NCI-H510A treated with DMSO at 0.1 percent for 48 hours (cell line): ENCODE data around the gene SLC9A1.

Experiments
- DNase-seq: peaks from one replicate; lab custom pipeline; 2025; lab: John Stamatoyannopoulos, UW

Gene SLC9A1

DNA sequence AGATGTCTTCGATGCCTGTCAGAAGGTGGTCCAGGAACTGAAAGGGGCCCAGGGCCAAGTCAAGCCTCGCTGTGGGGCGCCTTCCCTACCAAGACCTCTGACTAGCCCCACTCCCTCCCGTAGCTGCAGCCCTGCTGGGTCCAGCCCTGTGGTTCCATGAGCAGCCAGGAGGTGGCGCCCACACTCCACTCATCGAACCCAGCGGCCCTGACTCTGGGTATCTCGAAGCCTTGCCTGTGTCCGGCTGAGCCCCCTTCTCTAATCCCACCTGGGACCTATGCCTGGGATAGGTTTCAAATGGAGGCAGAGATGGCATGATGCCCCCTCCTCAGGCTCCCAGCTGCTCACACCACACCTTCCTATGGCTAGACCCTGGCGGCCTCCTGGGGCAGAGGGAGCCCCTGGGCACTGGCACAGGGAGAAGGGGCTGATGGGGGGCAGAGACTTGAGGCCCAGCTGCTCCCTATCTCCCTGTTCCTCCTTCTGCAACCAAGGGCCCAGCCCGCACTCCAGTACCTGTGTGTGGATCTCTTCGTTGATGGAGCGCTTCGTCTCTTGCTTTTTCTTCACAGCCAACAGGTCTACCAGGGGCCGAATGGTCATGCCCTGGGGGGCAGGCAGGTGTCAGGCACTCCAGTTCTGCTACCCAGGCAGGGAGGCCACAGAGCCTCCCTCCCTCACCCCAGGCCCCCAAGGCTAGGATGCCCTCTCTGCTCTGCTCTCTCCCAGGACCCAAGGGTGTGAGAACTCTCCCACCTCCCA is 52.0 kb downstream of the SLC9A1 start:
- DNase-seq = peak; percentile 50

DNA sequence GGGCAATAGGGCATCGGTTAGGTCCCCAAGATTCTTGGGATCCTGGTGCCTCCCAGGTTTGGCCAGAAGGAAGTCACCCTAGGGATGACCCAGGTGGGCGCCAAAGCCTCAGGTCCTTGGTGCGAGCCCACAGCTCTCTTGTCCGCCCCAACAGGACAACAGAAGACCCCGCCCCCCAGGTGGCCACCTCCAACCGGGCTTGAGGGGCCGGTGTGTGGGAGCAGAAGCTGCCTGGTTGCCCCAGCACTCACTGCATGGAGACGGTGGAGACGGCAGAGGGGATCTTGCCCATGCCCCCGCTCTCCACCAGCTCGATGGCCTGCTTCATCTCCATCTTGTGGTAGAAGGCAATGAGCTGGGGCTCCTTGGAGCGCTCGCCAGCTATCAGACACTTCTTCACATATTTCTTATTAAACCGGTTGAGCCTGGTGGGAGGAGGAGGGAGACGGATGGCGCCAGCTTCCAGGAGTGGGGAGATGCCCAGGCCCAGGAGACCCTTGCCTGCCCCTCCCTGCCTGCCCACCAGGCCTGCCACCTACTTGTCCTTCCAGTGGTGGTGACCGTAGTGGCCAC is 52.7 kb downstream of the SLC9A1 start:
- no peak for DNase-seq

DNA sequence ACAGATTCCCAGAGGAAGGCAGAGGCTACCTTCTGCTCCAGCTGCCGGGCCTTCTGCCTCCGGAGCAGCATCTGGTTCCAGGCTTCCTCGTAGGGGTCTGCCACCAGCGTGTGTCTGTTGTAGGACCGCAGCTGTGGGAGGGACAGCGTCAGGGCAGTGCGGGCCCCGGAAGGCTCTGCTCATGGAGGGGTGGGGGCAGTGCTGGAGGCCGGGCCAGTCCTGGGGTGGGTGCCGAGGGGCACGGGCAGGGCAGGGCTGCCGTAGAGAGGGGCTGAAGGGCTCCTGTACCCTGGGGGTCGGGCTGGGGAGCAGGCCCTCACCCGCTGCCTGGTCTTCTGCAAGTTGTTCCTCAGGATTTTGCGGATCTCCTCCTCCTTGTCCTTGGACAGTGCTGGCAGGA is 53.2 kb downstream of the SLC9A1 start:
- no peak for DNase-seq

DNA sequence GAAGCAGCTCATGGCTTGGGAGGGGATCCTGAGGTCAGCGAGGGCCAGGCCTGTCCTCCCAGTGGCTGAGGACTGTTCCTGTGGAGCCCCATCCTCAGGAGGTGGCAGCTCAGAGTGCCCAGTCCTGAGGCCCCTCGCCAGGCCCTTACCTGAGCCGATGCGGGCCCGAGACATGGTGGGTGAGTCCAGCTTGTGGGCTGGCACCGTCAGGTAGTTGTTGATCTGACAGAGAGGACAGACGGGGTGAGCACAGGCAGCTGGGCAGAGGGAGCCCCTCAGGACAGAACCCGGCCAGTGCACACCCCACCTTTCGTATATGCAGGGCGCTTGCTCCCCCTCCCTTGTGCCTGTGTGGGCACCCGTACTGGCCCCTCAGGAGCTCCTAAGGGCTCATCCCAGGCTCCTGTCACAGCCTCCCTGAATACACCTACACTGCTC is 53.9 kb downstream of the SLC9A1 start:
- DNase-seq = no peak

- no peak for DNase-seq
These were observed 54.4 kb downstream of the SLC9A1 start for GRCh38 chr1:27100335-27101053.

DNA sequence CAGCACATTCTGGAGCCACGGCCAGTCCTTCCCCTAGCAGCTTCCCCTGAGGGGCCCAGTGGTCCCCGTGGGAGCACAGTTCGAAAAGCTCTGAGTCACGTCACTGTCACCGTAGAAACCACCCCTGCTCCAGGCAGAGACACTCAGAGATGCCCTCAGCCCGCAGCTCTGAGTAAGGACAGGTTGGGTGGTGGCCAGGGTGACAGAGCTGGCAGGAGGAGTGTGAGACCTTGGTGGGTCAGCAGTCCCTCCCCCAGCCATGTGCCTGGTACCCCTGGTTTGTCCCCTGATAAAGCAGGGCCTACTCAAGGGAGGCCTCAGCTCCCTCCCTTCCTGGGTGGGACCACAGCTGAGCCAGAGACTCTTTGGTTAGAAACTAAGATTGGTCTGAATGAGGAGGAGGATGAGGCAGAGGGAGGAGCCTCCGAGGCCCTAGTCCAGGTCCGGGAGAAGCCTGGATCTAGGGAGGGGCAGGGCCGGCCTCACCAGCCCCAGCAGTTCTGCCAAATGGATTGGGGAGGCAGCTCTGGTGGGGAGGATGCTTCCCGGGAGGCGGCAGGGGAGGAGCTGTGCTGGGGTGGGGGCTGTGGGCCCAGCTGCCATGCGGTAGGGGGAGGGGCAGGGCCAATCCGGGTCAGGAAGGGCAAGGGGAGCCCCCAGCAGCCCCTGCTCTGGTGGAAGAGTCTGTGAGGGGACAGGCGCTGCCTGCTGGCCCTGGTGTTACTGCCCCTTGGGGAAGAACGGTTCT is 55.2 kb downstream of the SLC9A1 start:
- DNase-seq = peak; percentile 50

GRCh38 chr1:27099135-27099586 is 55.8 kb downstream of the SLC9A1 start:
- peak; percentile 90 for DNase-seq

DNA sequence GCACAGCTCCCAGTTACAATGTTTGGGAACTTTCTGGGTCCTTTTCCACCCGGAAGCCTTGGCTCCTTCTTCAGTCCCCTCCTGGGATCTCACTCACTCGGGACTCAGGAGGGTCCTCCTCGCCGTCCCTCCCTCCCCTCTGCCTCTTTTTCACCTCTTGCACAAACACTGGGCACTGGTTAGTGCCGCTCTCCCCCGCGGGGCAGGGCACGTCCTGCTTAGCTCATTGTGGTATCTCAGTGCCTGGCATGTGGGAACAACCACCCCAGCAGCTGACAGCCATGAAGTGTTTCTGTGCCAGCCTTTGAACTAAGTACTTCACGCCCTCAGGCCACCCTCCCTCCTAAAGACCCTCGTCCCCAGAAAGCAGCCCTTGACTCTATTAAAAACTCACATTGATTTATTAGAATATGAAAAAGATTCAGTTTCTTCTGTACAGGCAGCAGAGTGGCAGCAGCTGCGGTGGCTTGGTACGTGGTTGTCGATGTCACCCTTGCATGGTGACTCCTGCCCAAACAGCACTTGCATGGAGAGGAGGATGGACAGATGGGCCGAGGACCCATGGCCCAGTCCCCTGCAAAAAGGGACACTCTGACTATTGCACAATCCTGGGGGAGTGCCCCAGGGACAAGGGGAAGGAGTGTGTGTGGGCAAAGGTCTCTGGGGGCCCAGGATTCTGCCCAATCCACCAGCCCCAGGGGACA is 56.3 kb downstream of the SLC9A1 start:
- DNase-seq = peak; percentile 54

GRCh38 chr1:27097484-27097917 is 57.4 kb downstream of the SLC9A1 start:
- DNase-seq = peak; percentile 72

DNA sequence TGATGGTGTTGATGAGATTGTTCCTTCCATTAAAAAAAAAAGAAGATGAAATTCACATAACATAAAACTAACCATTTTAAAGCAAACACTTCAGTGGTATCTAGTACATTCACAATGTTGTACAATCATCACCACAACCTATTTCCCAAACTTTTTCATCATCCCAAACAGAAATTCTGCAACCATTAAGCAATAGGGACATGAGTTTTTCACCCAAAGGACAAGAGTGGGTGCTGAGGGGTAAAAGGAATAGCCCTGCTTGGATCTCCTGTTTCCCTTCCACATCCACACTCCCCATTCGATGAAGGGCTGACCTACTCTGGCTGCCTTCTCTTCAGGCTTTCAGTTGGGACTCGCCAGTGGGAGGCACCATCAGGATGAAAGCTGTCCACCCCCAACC is 59.3 kb downstream of the SLC9A1 start:
- no peak for DNase-seq

- DNase-seq = no peak
These were observed 62.0 kb downstream of the SLC9A1 start for GRCh38 chr1:27092888-27093287.

GRCh38 chr1:27090911-27091310 is 64.0 kb downstream of the SLC9A1 start:
- no peak for DNase-seq

DNA sequence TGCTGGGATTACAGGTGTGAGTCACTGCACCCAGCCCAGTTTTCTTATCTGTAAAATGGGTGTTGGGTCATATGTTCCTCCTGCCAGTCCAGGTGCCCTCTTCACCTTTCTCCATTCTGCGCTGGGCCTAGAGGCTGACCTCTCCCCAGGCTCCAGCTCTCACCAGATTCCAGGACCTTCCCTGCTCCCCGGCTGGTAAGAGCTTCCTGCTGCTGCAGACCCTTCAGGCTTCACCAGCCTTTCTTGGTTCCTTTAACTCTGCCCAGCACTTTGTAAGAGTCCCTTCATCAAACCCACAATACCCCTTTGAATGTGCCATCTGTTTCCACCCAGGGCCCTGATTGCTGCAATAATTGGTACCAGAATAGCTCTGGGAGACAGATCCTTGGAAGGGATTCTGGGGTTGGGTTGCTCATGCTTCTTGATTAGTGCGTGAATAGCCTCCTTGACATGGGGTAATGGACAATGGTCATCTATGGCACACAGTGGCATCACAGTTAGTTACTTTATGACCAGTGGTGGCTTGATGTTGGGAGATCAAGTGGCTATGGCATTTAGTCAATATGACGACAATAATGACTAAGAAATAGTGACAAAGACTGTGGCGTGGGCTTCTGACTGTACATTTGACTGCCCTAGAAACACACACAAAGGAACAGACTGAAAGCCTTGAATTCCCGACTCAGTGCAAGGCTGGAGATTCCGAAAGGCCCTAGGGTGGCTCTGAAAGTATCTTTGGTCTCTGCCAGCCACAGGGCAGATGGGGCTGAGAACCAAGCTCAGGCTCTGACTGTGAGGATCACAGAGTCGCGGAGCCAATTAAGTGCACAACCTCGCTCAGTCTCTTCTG is 67.3 kb downstream of the SLC9A1 start:
- no peak for DNase-seq

- no peak for DNase-seq
These were observed 68.3 kb downstream of the SLC9A1 start for GRCh38 chr1:27086628-27087027.

DNA sequence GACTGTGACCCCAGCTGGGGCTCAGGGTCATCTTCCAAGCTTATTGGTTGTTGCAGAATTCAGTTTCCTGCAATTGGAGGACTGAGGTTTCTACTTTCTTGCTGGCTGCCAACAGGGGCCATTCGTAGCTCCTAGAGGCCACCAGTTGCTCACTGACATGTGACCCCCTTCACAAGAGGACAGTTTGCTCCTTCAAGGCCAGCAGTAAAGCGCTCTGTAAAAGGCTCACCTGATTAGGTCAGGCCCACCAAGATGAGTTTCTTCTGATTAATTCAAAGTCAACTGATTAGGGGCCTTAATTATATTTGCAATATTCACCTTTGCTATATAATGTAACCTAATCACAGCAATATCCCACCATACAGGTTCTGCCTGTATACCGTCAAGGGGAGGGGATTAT is 68.9 kb downstream of the SLC9A1 start:
- DNase-seq = no peak

DNA sequence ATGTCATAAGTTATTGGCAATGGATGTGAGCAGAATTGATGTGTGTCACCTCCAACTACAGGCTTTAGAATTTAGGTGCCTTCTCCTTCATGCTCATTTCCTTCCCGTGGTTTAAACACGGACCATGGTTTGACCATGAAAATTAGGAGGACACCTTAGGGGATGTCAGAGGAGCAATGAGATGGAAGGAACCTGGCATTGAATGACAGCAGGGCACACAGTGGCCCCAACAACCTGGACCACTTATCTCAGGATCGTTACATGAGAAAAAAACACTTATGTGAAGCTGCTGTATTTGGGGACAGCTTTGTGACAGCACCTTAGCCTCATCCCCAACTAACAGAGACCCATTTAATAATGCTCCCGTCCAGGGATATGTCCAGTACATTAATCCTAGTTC is 70.8 kb downstream of the SLC9A1 start:
- DNase-seq = no peak

DNA sequence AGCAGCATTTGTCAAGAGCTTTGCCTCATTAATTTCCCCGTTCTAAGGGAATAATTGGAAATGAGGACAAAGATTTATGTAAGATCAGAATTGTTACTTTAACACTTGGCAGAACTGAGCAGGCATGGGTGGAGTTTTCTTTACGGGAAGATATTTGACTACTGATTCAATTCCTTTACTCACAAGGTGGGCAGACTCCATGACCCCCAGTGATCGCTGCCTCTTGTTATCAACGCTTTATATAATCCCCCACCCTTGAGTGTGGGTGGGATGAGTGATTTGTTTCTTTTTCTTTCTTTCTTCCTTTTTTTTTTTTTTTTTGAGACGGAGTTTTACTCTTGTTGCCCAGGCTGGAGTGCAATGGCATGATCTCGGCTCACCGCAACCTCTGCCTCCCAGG is 77.0 kb downstream of the SLC9A1 start:
- no peak for DNase-seq

GRCh38 chr1:27076803-27077202 is 78.1 kb downstream of the SLC9A1 start:
- DNase-seq = no peak

- DNase-seq = no peak
These were observed 80.6 kb downstream of the SLC9A1 start for GRCh38 chr1:27074175-27074780.

DNA sequence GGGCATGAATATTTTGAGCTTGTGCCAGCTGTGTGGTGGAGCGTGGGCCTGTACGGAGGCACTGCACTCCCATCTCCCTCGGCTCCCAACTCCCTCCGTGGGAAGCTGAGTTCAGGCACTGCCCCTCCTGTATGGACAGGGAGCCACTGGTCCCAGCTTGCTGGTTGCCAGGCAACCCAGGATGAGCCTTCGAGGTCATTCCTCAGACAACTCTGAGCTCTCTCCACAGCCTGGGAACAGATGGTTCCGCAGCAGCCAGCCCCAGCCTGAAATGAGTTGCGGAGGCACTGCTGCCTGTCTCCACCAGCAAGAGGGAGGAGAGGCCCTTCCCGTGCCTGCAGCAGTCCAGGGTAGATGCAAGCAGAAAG is 83.9 kb downstream of the SLC9A1 start:
- DNase-seq = peak; percentile 6
